H54 (cell line): ENCODE measurements around the gene C1orf35.

Experiments used
- DNase-seq: peaks from one replicate; pipeline ENCODE4 v3.0.0; 2011; ENCODE audit warnings: low spot score, mixed read lengths; ENCODE audit not compliant: insufficient read length
- FAIRE-seq: peaks from 3 replicates; lab custom pipeline; 2011; peaks lifted over from hg19 to GRCh38; lab: Jason Lieb, UNC
- POLR2A ChIP-seq: IDR thresholded peaks from 2 replicates; pipeline ENCODE4 v1.6.1; 2011; ENCODE audit warnings: low read depth, mild to moderate bottlenecking, low read length

C1orf35 gene

DNA sequence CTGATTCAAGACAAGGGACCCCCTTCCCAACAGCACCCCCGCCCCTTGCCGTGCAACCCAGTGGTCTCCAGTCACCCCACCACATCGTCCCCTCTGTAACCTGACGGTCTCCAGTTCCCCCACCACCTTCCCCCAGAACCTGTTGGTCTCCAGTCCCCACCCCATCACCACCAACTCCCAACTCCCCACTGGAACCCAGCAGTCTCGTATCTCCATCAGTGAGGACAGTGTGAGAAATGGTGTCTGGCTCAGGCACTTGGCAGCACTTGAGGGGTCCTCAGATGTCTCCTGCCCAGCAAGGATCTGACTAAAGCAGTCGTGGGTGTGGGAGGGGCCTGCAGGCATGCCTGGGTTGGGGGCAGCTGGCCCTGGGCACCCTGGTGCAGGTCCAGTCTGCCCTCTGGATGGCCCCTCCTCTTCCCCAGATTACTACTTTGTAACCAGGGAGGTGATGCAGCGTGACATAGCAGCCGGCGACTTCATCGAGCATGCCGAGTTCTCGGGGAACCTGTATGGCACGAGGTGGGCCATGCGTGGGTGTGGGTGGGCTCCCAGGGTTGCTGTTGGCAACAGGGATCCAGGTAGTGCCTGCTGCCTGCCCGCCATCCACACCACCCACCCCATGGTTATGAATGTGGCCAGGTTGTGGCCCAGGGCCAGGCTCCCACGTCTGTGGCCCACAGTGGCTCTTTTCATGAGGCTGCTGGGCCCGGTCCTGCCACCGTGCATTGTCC lies 43.5 kb upstream of the C1orf35 start:
- no peak for FAIRE-seq
- no peak for DNase-seq
- TF ChIP-seq POLR2A, result no peak

DNA sequence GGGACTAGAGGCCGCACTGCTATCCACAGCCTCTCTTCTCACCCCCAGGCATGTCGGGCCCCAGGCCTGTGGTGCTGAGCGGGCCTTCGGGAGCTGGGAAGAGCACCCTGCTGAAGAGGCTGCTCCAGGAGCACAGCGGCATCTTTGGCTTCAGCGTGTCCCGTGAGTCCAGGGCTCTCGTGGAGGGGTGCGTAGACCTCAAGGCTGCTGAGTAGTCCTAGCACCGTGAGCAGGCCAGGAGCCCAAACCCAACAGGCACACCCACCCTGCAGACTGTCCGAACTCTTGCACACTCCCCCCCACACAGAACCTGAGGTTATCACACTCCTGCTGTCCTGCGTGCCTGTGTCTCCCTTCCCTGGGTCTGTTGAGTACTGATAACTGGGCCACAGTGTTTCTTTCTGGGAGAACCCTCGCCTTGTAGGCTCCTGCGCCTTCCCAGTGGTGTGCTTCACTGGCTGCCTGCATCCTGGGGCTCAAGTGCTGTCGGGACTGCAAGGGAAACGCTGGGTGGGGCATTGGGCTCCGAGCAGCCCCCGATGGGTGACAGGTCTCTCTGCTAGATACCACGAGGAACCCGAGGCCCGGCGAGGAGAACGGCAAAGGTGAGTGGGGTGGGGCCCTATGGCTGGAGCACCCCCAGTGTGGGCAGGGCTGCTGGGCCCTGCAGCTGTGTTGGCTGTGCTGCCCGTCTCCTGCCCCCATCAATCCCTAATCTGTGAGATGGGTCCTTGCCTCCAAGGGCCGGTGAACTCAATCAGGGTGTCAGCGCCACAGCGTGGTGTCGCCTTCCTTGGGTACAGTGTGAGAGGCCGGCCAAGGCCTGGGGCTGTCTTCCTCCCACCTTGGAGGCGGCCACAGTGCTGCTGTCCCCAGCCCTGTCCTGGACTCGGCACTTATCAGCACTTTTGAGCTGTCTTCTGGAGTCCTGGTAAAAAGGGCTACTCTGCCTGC lies 42.6 kb upstream of the C1orf35 start:
- TF ChIP-seq POLR2A, result no peak
- FAIRE-seq (no peak), DNase-seq (no peak)

DNA sequence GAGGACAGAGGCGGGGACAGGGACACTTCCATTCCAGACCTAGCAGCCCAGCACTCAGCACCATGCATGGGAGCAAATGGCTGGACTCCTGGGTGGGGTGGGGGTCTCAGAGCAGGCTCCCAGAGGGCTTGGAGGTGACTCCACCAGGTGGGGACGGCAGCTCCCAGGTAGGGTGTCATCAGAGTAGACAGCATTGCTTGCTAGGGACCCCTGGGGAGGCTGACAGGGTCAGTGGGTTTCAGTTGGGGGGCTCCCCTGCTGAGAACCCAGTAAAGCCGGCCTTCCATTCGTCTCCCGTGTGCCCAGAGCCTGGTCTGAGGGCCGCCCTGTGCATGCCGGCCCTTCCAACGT lies 41.8 kb upstream of the C1orf35 start:
- no peak for FAIRE-seq
- DNase-seq, result no peak
- TF ChIP-seq POLR2A, result no peak

DNA sequence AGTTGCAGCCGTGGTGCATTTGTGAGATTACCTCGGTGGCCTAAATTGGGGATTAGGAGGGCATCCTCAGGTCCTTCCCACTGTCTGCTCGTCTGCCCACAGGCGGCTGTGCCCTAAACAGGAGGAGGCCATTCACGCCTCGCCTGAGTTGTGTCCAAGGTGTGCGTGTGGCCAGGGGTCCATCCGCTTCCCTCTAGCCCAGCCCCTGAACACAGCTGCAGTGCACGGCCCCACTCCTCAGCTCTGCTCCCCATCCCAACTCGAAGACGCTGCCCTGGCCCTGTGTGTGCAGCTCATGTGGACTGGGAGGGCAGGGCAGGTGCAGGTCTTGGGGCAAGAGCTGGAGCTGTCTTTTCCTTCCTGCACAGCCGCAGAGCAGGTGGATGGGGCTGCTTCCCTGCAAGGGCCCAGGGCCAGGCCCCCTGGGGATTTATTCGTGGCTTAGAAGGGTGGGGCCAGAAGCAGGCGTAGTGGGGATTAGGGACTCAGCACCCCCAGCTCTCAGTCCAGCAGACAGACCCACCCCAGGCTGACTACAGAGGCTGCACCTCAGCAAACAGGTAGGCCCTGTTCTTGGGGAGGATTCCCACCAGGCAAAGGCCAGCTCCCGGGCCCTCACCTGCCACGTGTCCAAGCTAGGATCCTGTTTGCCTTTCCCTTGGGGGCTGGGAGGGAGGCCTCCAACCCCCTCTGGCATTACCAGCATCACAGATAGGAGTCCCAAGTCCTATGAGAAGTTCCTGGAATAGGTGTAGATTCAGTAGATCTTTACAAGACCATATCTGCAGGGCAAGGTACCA lies 41.3 kb upstream of the C1orf35 start:
- FAIRE-seq (no peak), DNase-seq (no peak)
- no peak for TF ChIP-seq POLR2A

GRCh38 chr1:228143480-228144192 lies 40.5 kb upstream of the C1orf35 start:
- TF ChIP-seq POLR2A, result no peak
- DNase-seq (no peak), FAIRE-seq (no peak)

DNA sequence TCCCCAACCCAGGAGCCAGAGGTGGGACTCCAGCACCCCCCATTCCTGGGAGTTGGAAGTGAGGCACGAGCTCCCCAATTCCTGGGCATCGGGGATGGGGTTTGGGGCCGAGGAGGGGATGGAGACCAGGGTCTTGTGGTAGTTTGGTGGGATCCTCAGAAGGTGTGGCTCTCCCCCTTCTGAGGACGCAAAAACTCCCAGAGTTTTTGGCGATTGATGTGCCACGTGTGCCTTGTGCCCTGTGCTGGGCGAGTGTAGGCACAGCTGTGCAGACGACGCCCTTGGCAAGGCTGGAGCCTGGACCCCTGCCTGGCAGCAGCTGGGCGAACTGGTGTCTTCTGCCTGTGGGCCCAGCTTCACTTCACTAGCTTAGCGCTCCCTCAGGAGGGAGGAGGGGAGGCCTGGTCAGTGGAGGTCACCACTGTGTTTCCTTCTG lies 39.6 kb upstream of the C1orf35 start:
- FAIRE-seq (no peak), DNase-seq (no peak)
- TF ChIP-seq POLR2A, result no peak

- FAIRE-seq (no peak), DNase-seq (no peak)
- TF ChIP-seq POLR2A, result no peak
Measured at GRCh38 chr1:228142155-228142691, 39.1 kb upstream of the C1orf35 start.

GRCh38 chr1:228141226-228142044 lies 38.3 kb upstream of the C1orf35 start:
- TF ChIP-seq POLR2A, result no peak
- FAIRE-seq (no peak), DNase-seq (no peak)

GRCh38 chr1:228140724-228141225 lies 37.6 kb upstream of the C1orf35 start:
- DNase-seq, result no peak

DNA sequence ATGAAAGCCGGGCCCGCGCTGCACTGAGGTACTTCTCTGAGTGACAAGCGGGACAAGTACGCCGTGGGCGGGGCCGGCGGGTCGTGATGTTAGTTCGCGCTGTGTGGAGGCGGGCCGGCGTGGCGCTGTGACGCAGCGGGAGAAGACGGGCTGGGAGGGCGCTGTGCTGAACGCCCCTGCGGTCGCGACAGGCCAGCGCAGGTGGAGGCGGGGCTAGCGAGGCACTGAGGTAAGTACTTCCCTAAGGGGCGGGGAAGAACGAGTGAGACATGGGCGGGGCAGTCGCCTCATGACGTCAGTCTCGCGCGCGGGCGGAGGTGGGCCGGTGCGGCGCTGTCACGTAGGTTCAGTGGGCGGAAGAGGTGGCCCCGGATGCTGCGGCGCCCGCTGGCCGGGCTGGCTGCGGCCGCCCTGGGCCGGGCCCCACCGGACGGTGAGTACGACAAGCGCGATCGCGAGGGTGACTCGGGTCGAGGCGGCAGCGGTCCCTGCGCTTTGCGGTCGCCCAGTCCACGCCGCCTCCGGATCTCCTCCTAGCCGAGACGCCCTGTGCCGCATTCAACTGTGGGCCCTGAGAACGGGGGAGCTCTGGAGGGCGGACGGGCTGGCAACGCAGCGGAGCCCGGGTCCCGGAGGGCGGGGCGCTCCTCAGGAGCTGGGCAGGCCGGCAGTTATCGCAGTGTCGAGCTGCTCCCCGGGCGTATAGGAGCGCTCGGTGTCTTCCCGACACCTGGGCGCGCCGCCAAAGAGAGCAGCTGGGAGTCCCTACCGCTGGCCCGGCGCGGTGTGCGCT lies 37.0 kb upstream of the C1orf35 start, which contains the start of gene GUK1:
Gene GUK1 (plus strand): TSS at position 349 of the 793 bp plus-strand sequence. CDS start 24 bp downstream, at position 373.
- FAIRE-seq, result peak; percentile 68
- peak; percentile 92 for DNase-seq
- peak; percentile 99 for TF ChIP-seq POLR2A

More at GRCh38 chr1:228140724-228141225, 37.6 kb upstream of the C1orf35 start:
- TF ChIP-seq POLR2A, result no peak
- FAIRE-seq, result no peak

DNA sequence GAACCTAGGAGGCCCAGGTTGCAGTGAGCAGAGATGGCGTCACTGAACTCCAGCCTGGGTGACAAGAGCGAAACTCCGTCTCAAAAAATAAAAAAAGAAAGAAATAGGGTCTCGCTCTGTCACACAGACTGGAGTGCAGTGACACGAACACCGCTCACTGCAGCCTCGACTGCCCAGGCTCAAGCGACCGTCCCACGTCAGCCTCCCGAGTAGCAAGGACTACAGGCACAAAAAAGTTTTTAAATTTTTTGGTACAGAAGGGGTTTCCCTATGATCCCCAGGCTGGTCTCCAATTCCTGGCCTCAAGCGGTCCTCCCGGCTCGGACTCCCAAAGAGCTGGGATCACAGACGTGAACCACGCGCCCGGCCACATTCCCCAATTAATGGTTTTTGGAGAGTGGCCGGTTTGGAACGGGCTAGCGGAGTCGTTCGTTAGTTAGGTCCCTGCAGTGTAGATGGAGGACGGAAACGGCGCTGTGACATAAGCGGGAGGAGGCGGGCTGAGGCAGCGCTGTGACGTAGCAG lies 36.3 kb upstream of the C1orf35 start:
- FAIRE-seq (no peak), DNase-seq (no peak)
- TF ChIP-seq POLR2A, result peak; percentile 71
